Stimulated activated effector memory CD8-positive, alpha-beta T cell treated with anti-CD3 and anti-CD28 coated beads, Interleukin-12 subunit alpha, Interleukin-12 subunit beta, amount 100 ng/mL, for 72 hours (primary cell): ENCODE data around the gene HTT-AS.
"Not testable (repeated sequence)": the region's sequence is repeated elsewhere in the genome, so short reads cannot be mapped to it uniquely, and the experiment has no call there.

Experiments used
- ATAC-seq: fragments of 150-1000 bp; cut with Tn5 transposase; 2 replicates; pipeline ENCODE4 v1.10.0; 2021
- DNase-seq, 2 donors: peaks; one replicate each; pipeline ENCODE4 v3.0.0; 2021 to 2022; ENCODE audit warnings: low spot score in 2 of 2
- H3K27ac Mint-ChIP-seq: one replicate; pipeline ENCODE4 v1.8.0; 2022; ENCODE audit warnings: mild to moderate bottlenecking, mixed read lengths
- H3K36me3 Mint-ChIP-seq: one replicate; pipeline ENCODE4 v1.8.0; 2022; ENCODE audit warnings: mild to moderate bottlenecking, mixed read lengths
- H3K4me1 Mint-ChIP-seq: one replicate; pipeline ENCODE4 v1.8.0; 2022; ENCODE audit warnings: mixed read lengths
- H3K4me3 Mint-ChIP-seq: one replicate; pipeline ENCODE4 v1.8.0; 2022; ENCODE audit warnings: mild to moderate bottlenecking, mixed read lengths
- H3K9me3 Mint-ChIP-seq: one replicate; pipeline ENCODE4 v1.8.0; 2022; ENCODE audit warnings: mixed read lengths

Gene HTT-AS

DNA sequence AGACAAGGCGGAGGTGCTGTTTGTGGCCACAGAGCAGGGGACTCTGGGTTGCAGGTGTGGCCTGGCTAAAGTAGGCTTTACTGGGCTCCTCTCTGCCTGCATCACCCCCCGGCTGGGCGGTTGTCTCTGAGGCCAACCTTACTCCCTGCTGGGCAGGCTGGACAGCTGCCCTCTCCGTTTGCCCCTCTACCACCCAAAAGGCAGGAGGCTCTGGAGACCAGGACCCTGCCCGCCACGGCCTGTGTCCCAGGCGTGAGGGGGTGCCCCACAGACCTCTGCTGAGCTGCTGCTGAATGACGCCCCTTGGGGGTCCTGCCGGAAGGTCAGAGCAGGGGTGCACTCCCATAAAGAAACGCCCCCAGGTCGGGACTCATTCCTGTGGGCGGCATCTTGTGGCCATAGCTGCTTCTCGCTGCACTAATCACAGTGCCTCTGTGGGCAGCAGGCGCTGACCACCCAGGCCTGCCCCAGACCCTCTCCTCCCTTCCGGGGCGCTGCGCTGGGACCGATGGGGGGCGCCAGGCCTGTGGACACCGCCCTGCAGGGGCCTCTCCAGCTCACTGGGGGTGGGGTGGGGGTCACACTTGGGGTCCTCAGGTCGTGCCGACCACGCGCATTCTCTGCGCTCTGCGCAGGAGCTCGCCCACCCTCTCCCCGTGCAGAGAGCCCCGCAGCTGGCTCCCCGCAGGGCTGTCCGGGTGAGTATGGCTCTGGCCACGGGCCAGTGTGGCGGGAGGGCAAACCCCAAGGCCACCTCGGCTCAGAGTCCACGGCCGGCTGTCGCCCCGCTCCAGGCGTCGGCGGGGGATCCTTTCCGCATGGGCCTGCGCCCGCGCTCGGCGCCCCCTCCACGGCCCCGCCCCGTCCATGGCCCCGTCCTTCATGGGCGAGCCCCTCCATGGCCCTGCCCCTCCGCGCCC, 920 bp downstream of the HTT-AS start:
- Mint-ChIP-seq H3K9me3 (no peaks in the 10 kb centered on the region), H3K36me3 (peaks cover 11% of the 10 kb centered on the region), H3K4me1 (peaks cover 18% of the 10 kb centered on the region), H3K27ac (no peak overlapping the region), H3K4me3 (peak overlapping the region; percentile 91)
- DNase-seq: no peak
- peak; percentile 66 for ATAC-seq

DNA sequence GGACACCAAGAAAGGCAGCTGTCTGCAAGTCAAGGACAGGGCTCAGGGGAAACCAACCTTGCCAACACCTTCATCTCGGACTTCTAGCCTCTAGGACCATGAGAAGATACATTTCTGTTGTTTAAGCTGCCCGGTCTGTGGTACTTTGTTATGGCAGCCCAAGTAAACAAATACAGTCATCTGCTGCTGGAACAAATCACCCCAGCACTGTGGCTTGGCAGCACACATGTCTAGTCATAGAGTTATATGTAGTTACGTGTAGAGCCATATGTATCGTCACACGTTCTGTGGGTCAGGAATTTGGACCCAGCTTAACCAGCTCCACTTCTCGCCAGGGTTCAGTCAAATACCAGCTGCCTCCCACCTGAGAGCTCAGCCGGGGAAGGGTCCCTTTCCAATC, 2.5 kb downstream of the HTT-AS start:
- no peak for DNase-seq
- Mint-ChIP-seq H3K27ac (no peak overlapping the region), H3K9me3 (no peaks in the 10 kb centered on the region), H3K36me3 (peaks cover 11% of the 10 kb centered on the region), H3K4me1 (peaks cover 11% of the 10 kb centered on the region), H3K4me3 (peak overlapping the region; percentile 91)
- no peak for ATAC-seq

DNA sequence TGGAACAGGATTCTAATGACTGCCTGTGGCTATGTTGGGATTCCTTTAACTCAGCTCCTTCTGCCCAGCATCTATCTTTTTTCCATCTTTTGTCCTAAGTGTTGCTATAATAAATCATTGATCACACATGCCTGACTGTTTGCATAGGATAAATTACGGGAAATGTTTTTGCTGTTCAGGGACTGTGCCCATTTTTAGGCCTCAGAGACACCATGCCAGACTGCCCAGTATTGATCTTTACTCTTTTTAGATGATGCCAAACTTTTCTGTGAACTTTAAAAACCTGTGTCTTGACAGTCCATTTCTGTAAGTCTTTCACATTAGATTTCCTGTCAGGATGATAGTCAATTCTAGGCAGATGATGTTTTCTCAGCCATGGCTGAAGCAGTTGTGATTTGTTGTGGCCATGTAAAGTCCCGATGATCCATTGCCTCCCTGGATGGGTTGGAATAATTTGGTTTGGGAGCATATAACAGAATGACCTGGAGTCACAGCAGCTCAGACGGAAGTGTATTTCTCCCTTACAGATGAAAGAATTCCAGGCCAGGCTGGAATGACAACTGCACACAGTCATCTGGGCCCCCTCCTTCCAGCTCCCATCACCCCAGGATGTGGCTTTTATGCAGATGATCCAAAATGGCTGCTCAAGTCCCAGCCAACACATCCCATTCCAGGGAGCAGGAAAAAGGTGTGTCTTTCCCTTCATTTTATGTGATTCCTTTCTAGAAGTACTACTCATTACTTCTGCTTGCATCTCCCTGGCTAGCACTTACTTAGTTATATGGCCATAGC, 3.4 kb downstream of the HTT-AS start:
- ATAC-seq: no peak
- peaks cover 9% of the 10 kb centered on the region for H3K4me1 Mint-ChIP-seq
- no peak overlapping the region for H3K4me3 Mint-ChIP-seq
- H3K9me3 Mint-ChIP-seq: no peaks in the 10 kb centered on the region
- H3K27ac Mint-ChIP-seq: no peak overlapping the region
- peaks cover 10% of the 10 kb centered on the region for H3K36me3 Mint-ChIP-seq
- no peak for DNase-seq

DNA sequence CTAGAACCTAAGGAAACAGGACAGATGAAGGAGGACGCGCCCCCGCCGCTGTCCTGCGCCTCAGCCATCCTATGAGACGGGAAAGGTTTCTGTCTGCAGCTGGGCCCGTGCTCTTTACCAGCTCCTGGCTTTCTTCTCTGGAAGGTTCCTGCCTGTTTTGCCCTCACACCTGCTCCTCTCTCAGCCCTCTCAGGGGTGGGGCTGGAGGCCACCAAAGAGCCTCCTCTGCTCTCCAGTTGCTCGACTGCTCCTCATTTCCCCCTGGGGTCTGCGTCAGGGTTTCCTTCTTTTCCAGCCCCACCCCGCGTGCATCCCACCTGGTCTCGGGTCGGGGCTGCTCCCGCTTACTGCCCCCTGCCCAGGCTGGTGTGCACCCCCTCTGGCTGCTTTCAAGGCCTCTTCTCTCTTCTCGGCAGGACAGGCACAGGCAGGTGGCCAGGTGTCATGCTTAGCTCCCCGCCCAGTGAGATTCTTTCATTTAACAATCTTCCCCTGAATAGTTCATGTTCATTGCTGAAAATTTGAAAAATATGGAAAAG, 4.6 kb downstream of the HTT-AS start:
- Mint-ChIP-seq H3K36me3 (no peaks in the 10 kb centered on the region), H3K27ac (no peak overlapping the region)

DNA sequence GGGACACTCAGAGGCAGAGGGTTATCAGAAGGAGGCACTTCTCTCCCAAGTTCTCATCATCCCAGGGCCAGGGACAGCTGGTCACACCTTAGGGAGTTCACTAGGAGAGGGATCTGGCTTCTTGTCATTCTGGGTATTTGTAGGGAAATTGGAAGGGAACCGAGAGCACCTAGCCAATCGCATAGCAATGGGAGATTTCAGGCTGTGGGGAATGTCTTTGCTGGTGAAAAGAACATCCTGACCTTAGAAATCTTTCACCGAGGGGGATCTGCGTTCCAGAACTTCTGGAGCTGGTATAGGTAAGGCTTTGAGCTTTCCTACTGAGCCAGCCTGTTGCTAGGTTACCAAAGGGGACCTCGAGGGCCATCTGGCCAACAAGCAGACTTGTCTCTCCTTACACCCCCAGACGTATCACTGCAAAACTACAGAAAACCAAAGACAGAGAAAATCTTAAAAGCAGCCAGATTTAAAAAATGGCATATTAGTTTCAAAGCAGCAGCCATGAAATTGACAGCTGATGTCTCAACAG, 6.8 kb downstream of the HTT-AS start:
- Mint-ChIP-seq H3K36me3 (no peaks in the 10 kb centered on the region), H3K27ac (no peak overlapping the region), H3K4me3 (no peak overlapping the region), H3K4me1 (no peaks in the 10 kb centered on the region), H3K9me3 (no peaks in the 10 kb centered on the region)
- ATAC-seq (no peak), DNase-seq (no peak)

More for the DNA sequence above, 4.6 kb downstream of the HTT-AS start:
- no peak overlapping the region for H3K4me3 Mint-ChIP-seq
- H3K4me1 Mint-ChIP-seq: no peaks in the 10 kb centered on the region
- H3K9me3 Mint-ChIP-seq: no peaks in the 10 kb centered on the region
- ATAC-seq (no peak), DNase-seq (no peak)

DNA sequence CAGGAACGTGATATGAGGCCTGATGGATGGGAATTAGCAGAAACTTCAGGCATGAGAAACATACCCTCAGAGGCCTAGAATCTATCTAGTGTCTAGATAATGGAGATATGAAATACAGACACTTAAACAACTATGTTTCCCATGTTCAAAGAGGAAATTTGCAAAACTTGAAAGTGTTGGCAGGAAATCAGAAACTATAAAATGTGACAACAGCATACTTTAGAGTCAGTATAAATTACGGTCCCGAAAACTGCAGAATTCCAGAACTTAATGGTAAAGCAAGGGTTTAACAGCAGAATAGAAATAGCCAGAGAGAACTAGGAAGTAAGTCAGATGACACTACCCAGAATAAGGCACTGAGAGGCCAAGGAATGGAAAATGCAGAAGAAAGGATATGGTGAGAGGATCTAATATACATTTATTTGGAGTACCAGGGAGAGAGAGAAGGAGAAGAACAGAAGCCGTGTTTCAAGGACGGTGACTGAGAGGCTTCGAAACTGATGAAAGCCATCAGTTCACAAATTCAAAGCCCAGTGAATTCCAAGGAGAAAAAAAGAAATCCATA, 7.4 kb downstream of the HTT-AS start:
- no peaks in the 10 kb centered on the region for H3K4me1 Mint-ChIP-seq
- no peak for ATAC-seq
- H3K27ac Mint-ChIP-seq: no peak overlapping the region
- H3K4me3 Mint-ChIP-seq: no peak overlapping the region
- H3K9me3 Mint-ChIP-seq: no peaks in the 10 kb centered on the region
- no peak for DNase-seq
- no peaks in the 10 kb centered on the region for H3K36me3 Mint-ChIP-seq

DNA sequence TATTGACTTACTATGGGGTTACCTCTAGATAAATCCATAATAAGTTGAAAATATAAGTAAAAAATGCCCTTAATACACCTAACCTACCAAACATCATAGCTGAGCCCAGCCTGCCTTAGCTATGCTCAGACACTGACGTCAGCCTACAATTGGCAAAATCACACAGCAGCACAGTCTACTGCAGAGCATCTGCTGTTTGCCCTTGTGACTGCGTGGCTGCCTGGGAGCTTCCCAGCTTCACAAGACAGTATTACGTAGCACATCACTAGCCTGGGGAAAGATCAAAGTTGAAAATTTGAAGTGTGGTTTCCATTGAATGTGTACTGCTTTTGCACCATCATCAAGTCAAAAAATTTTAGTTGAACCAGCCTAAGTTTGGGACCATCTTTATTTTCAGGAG, 8.8 kb downstream of the HTT-AS start:
- Mint-ChIP-seq H3K4me3 (no peak overlapping the region), H3K36me3 (no peaks in the 10 kb centered on the region), H3K9me3 (no peaks in the 10 kb centered on the region), H3K4me1 (no peaks in the 10 kb centered on the region), H3K27ac (no peak overlapping the region)
- no peak for ATAC-seq
- no peak for DNase-seq

DNA sequence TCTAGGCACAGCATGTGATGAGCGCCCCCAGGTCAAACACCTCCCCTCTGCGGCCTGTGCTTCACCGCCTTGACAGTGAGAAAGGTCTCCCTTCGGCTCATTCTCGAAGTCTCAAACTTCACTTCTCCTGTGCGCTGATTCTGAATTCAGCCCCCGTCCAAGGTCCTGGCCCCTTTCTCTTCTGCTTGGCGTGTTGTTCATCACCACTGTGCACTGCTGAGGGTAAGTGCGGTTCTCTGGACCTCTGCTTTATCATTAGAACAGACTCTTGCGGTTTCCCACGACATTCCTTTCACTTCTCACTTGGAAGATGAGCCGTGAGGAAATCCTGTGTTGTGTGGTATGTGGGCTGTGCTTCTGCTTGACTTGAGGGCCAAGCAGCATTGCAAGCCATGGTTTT, 11.9 kb downstream of the HTT-AS start:
- no peak for ATAC-seq
- Mint-ChIP-seq H3K4me3 (no peak overlapping the region), H3K36me3 (no peaks in the 10 kb centered on the region), H3K27ac (no peak overlapping the region), H3K9me3 (no peaks in the 10 kb centered on the region), H3K4me1 (no peaks in the 10 kb centered on the region)
- no peak for DNase-seq

DNA sequence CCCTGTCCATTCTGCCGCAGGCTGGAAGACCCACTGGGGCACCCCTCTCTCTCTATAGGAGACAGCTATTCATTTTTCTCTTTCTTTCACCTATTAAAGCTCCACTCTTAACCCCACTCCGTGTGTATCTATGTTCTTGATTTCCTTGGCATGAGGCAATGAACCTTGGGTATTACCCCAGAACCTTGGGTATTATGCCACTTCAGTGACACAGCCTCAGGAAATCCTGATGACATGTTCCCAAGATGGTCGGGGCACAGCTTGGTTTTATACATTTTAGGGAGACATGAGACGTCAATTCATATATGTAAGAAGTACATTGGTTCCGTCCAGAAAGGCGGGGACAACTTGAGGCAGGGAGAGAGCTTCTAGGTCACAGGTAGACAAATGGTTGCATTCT, 13.4 kb downstream of the HTT-AS start:
- no peaks in the 10 kb centered on the region for H3K36me3 Mint-ChIP-seq
- DNase-seq (no peak), ATAC-seq (no peak)
- no peak overlapping the region for H3K27ac Mint-ChIP-seq
- no peaks in the 10 kb centered on the region for H3K4me1 Mint-ChIP-seq
- H3K4me3 Mint-ChIP-seq: no peak overlapping the region
- H3K9me3 Mint-ChIP-seq: no peaks in the 10 kb centered on the region

DNA sequence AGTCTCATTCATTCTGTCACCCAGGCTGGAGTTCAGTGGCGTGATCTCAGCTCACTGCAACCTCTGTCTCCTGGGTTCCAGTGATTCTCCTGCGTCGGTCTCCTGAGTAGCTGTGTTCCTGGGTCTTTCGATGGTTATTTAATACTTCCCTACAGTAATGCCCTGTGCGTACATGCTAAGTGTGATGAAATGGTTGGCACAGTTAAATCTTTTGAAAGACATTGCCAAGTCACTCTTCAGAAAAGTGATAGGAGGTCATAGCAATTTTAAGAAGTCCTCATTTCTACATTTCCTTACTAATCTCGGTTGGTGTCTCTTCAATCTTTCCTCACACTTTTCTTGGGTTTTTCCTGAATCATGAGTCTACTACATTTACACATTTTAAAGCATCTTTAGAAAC, 14.4 kb downstream of the HTT-AS start:
- ATAC-seq (no peak), DNase-seq (no peak)
- Mint-ChIP-seq H3K27ac (no peak overlapping the region), H3K9me3 (no peaks in the 10 kb centered on the region), H3K4me1 (no peaks in the 10 kb centered on the region), H3K36me3 (no peaks in the 10 kb centered on the region), H3K4me3 (no peak overlapping the region)

DNA sequence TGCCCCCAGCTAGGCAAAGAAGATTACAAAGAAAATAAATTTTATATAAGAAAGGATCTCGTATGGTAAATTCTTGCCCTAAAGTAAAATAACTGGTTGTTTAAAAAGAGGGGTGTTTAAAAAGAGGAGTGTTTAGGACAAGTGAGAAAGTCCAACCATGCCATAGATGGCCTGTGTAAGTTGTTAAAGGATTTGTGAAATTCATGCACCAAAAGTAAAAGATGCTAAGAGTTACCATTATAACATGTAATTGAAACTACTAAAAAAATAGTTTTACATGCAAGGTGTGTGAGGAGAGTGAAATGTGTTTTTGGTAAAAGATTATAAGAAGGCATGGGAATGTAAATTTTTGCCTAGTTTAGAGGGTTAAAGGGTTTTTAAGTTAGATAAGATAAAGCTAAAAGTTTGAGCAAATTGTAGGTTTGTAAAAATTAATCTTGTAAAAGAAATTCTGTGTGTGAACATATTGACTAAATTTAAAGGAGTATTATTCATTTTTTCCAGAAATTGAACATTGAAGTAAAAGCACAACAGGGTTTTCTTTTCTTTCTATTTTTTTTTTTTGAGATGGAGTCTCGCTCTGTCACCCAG, 20.1 kb downstream of the HTT-AS start:
- Mint-ChIP-seq H3K4me1 (no peaks in the 10 kb centered on the region), H3K27ac (no peak overlapping the region), H3K9me3 (no peaks in the 10 kb centered on the region), H3K4me3 (no peak overlapping the region), H3K36me3 (no peaks in the 10 kb centered on the region)
- ATAC-seq: no peak
- DNase-seq: no peak

DNA sequence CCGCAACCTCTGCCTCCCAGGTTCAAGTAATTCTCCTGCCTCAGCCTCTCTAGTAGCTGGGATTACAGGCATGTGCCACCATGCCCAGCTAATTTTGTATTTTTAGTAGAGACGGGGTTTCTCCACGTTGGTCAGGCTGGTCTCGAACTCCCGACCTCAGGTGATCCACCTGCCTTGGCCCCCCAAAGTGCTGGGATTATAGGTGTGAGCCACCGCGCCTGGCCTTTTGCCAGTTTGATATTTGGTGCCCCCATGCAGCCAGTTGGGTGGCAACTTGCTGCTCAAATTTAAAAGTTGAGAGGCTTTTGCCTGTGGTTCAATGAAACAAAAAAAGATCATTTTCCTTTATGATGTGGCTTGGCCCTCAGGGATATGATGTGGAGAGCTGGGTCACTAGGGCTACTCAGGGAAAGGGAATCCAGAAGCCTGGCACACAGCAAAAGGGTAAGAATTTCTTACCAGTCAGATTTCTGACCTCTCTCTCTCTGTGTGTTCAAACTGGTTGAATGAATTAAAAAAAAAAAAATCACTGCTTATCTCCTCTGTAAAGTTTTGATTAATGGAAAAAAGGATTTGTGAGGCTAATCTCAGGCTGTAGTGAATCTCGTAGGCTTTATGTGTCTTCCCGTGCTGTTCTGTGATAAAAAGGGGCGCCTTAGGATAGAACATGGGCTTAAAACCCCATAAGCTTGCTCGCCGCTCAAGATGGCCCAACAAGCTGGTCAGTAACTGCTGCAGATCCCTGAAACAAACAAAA, 23.0 kb downstream of the HTT-AS start:
- H3K36me3 Mint-ChIP-seq, H3K4me3 Mint-ChIP-seq, H3K27ac Mint-ChIP-seq, H3K9me3 Mint-ChIP-seq, DNase-seq, ATAC-seq: not testable (repeated sequence)
- H3K4me1 Mint-ChIP-seq: peaks cover 14% of the 10 kb centered on the region

DNA sequence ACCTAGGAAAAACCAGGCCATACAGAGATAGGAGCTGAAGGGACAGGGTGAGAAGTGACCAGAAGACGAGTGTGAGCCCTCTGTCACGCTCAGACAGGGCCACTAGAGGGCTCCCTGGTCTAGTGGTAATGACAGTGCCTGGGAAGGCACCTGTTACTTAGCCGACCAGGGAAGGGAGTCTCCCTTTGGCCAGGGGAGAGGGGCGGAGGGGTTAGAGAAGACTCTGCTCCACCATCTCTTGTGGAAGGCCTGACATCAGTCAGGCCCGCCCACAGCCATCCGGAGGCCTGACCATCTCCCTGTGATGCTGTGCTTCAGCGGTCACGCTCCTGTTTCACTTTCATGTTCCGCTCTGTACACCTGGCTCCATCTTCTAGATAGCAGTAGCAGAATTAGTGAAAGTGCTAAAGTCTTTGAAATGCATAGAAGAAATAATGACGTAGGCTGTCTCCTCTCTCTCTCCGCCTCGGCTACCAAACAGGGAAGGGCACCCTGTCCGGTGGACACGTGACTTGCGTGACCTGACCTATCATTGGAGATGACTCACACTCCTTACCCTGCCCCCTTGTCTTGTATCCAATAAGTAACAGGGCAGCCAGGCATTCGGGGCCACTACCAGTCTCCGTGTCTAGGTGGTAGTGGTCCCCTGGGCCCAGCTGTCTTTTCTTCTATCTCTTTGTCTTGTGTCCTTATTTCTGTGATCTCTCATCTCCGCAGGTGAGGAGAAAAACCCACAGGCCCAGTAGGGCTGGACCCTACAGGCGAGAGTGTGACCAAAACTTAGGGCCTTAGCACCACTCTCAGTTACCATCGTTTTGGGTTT, 26.7 kb downstream of the HTT-AS start:
- peak overlapping the region; percentile 77 for H3K27ac Mint-ChIP-seq
- DNase-seq (peak; percentile 58 to 84), ATAC-seq (peak; percentile 95)
- H3K9me3 Mint-ChIP-seq: no peaks in the 10 kb centered on the region
- peak overlapping the region; percentile 54 for H3K4me3 Mint-ChIP-seq
- peaks cover 32% of the 10 kb centered on the region for H3K4me1 Mint-ChIP-seq
- H3K36me3 Mint-ChIP-seq: peaks cover 11% of the 10 kb centered on the region

DNA sequence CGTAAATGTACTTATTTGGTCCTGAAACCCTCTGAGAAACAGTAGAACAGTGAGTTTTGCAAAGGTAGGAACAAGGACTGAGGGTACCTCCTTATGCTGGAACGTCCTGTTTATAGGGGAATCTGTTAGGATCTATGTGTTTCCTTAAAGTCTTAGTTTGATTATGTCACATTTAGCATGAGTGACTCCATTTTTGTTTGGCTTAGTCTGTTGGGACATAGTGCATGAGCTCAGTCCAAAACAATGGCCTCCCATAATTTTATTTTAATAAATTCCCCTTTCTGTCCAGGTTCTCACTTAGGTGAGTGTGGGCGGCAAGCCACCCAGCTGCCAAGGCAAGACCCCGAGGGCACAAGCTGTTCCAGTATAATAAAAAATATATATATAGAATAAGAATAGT, 27.7 kb downstream of the HTT-AS start:
- DNase-seq: no peak
- Mint-ChIP-seq H3K27ac (no peak overlapping the region), H3K4me1 (peaks cover 39% of the 10 kb centered on the region), H3K4me3 (peak overlapping the region; percentile 54), H3K9me3 (no peaks in the 10 kb centered on the region), H3K36me3 (peaks cover 11% of the 10 kb centered on the region)
- no peak for ATAC-seq
